GM12875 (cell line): ENCODE measurements around the gene SPATA3.

Experiments used
- H3K4me3 ChIP-seq: one replicate; pipeline ENCODE4 v1.5.1; 2011; ENCODE audit warnings: low read depth, low read length, control low read depth
- CTCF ChIP-seq: IDR thresholded peaks from 2 replicates; pipeline ENCODE4 v1.5.1; 2011; ENCODE audit warnings: low read depth, mild to moderate bottlenecking, control low read depth, inconsistent platforms, low read length, moderate library complexity, borderline replicate concordance; ENCODE audit not compliant: insufficient read depth

Gene SPATA3

GRCh38 chr2:231057590-231057989 is 61.7 kb downstream of the SPATA3 start:
- TF ChIP-seq CTCF = no peak
- peak overlapping the region; percentile 88 for H3K4me3 ChIP-seq
